BLaER1 treated with 17β-estradiol and CSF1 and Interleukin-3, amounts not matched to agents 10 nM and 100 nM (cell line): ENCODE measurements around the gene NR4A3.
A peak's percentile ranks its signal among the peaks of the same experiment; 100 is the strongest.

ENCODE experiments used
- H3K27ac ChIP-seq, 11 experiments: shearing (Covaris generic); formaldehyde crosslinking; 2 replicates each; pipeline ENCODE4 v1.8.1; 2022
- H3K27me3 ChIP-seq, 11 experiments: shearing (Covaris generic); formaldehyde crosslinking; 2 replicates each; pipeline ENCODE4 v1.8.1; 2022
- H3K36me3 ChIP-seq, 11 experiments: shearing (Covaris generic); formaldehyde crosslinking; 2 replicates each; pipeline ENCODE4 v1.8.1; 2022
- H3K4me1 ChIP-seq, 10 experiments: shearing (Covaris generic); formaldehyde crosslinking; 2 replicates each; pipeline ENCODE4 v1.8.1; 2022
- H3K4me2 ChIP-seq, 11 experiments: shearing (Covaris generic); formaldehyde crosslinking; 2 replicates each; pipeline ENCODE4 v1.8.1; 2022
- H3K4me3 ChIP-seq, 10 experiments: shearing (Covaris generic); formaldehyde crosslinking; 2 replicates each; pipeline ENCODE4 v1.8.1; 2022
- H3K9ac ChIP-seq, 11 experiments: shearing (Covaris generic); formaldehyde crosslinking; 2 replicates each; pipeline ENCODE4 v1.8.1; 2022
- H3K9me3 ChIP-seq, 11 experiments: shearing (Covaris generic); formaldehyde crosslinking; replicated peaks in 1 of 11; 2 replicates each; pipeline ENCODE4 v1.8.1; 2022
- H4K20me1 ChIP-seq, 11 experiments: shearing (Covaris generic); formaldehyde crosslinking; 2 replicates each; pipeline ENCODE4 v1.8.1; 2022
- Cebpa-rat ChIP-seq, 11 experiments: shearing (Covaris generic); IDR thresholded peaks; 2 replicates each; pipeline ENCODE4 v1.8.1; 2022

The NR4A3 gene

DNA sequence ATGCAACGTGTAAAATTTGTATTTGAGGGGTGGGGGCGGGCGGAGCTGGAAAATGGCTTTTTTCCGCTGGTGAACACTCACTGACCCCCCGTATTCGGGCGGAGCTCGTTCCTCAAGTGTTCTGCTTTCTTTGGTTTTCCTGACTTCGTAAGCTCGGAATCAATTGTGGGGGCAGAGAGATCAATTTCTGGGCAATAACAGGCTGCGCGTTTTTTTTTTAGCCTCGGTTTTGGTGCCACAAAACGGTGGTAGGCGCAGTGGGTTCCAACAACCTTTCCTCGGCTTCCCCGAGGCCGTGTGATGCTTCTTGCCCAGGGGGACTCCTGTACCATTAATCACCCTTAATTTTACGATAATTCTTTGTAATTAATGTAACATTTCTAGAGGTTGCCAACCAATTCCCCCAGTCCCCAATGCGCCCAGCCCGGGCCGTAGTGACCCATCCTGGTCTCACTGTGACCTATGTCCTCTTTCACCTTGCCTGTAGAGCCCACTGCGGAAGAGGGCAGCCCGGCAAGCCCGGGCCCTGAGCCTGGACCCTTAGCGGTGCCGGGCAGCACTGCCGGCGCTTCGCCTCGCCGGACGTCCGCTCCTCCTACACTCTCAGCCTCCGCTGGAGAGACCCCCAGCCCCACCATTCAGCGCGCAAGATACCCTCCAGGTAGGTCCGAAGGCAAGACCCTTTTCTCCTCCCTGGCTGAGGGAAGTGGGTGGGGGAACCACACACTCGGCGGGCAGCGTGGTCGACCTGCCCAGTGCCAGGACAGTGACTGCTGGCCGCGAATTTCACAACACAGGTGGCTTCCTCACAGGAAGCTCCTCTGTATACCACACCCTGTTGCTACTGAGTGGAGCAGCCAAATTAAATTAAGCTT, 3.7 kb downstream of the NR4A3 start:
- H3K4me2 ChIP-seq = peak overlapping the region; percentile 94 to 100 (median 99)
- H3K4me3 ChIP-seq = peak overlapping the region; percentile 65 to 87 (median 78)
- H3K36me3 ChIP-seq = no peaks in the 10 kb centered on the region
- H4K20me1 ChIP-seq = peaks cover 0 to 45% (median 36%) of the 10 kb centered on the region in 11 experiments; a peak in 19 of 22 replicates
- no peaks in the 10 kb centered on the region for H3K9me3 ChIP-seq
- peak overlapping the region in 2 of 11 experiments; percentile 63; a peak in 2 of 22 replicates for H3K9ac ChIP-seq
- H3K4me1 ChIP-seq = peaks cover 16 to 49% (median 40%) of the 10 kb centered on the region in 10 experiments; a peak in 19 of 20 replicates
- no peak for TF ChIP-seq Cebpa-rat (IDR thresholded peaks at IDR 0.05)
- peaks cover 55 to 81% (median 78%) of the 10 kb centered on the region in 11 experiments for H3K27me3 ChIP-seq
- H3K27ac ChIP-seq = no peak overlapping the region

DNA sequence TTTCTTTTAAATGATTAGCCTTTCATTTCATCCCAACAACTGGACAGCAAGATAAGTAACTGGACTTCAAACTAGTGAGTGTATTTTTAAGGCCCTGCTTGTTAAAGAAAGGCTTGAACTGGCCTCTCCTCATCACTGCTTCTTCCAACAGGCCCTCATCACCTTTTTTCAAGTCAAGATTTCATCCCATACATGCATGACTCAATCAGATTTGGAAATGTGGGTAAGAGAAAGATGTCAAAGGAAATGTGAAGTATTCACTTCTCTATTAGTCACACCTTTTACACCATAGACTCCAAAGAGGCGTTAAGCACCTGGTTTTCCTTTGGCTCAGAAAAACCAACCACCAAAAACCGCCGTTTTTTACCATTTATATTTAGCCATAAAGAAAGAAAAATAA, 4.9 kb downstream of the NR4A3 start:
- Histone ChIP-seq H3K9ac (no peak overlapping the region), H3K27ac (no peak overlapping the region), H3K9me3 (no peaks in the 10 kb centered on the region), H3K4me2 (no peak overlapping the region), H3K4me3 (no peak overlapping the region), H3K27me3 (peaks cover 60 to 85% (median 79%) of the 10 kb centered on the region in 11 experiments), H4K20me1 (peaks cover 0 to 43% (median 36%) of the 10 kb centered on the region in 11 experiments; a peak in 19 of 22 replicates), H3K4me1 (peaks cover 16 to 40% (median 38%) of the 10 kb centered on the region in 10 experiments; a peak in 19 of 20 replicates), H3K36me3 (no peaks in the 10 kb centered on the region)
- TF ChIP-seq Cebpa-rat (IDR thresholded peaks at IDR 0.05) = no peak

DNA sequence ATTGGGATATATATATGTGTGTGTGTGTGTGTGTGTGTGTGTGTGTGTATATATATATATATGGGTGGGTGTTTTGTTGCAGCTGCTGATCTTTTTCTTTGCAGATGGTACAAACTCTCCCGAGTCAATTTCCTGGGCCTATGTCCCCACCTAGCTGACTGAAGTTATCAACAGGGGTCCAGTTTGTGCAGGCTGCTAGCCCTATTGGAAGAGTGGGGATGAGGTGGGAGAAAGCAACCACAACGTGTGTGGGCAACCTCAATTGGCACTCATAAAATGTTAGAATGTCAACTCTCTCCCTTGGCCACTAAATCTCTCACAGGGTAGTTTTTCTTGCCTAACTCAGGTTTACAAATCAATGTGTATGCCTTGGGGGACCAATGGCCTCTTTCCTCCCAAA, 5.6 kb downstream of the NR4A3 start:
- peaks cover 59 to 80% (median 75%) of the 10 kb centered on the region in 11 experiments for H3K27me3 ChIP-seq
- H3K9ac ChIP-seq = no peak overlapping the region

DNA sequence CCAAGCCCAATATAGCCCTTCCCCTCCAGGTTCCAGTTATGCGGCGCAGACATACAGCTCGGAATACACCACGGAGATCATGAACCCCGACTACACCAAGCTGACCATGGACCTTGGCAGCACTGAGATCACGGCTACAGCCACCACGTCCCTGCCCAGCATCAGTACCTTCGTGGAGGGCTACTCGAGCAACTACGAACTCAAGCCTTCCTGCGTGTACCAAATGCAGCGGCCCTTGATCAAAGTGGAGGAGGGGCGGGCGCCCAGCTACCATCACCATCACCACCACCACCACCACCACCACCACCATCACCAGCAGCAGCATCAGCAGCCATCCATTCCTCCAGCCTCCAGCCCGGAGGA, 6.3 kb downstream of the NR4A3 start:
- Histone ChIP-seq H3K36me3 (no peaks in the 10 kb centered on the region), H3K4me2 (no peak overlapping the region), H3K9ac (no peak overlapping the region), H3K27ac (no peak overlapping the region), H4K20me1 (peaks cover 0 to 33% (median 28%) of the 10 kb centered on the region in 11 experiments; a peak in 19 of 22 replicates), H3K4me3 (no peak overlapping the region), H3K9me3 (no peaks in the 10 kb centered on the region), H3K27me3 (peaks cover 51 to 73% (median 67%) of the 10 kb centered on the region in 11 experiments), H3K4me1 (peaks cover 16 to 30% (median 27%) of the 10 kb centered on the region in 10 experiments; a peak in 19 of 20 replicates)
- TF ChIP-seq Cebpa-rat (IDR thresholded peaks at IDR 0.05) = no peak

More for the DNA sequence above, 5.6 kb downstream of the NR4A3 start:
- H3K27ac ChIP-seq = no peak overlapping the region
- peaks cover 16 to 38% (median 35%) of the 10 kb centered on the region in 10 experiments; a peak in 19 of 20 replicates for H3K4me1 ChIP-seq
- H4K20me1 ChIP-seq = peaks cover 0 to 40% (median 36%) of the 10 kb centered on the region in 11 experiments; a peak in 19 of 22 replicates
- H3K4me3 ChIP-seq = no peak overlapping the region
- H3K4me2 ChIP-seq = no peak overlapping the region
- H3K9me3 ChIP-seq = no peaks in the 10 kb centered on the region
- no peaks in the 10 kb centered on the region for H3K36me3 ChIP-seq
- TF ChIP-seq Cebpa-rat (IDR thresholded peaks at IDR 0.05) = no peak

GRCh38 chr9:99828417-99829176, 6.9 kb downstream of the NR4A3 start:
- Histone ChIP-seq H3K4me3 (no peak overlapping the region), H3K4me1 (peaks cover 16 to 24% (median 22%) of the 10 kb centered on the region in 10 experiments; a peak in 19 of 20 replicates), H3K27ac (no peak overlapping the region), H3K36me3 (no peaks in the 10 kb centered on the region), H4K20me1 (peaks cover 0 to 29% (median 23%) of the 10 kb centered on the region in 11 experiments; a peak in 19 of 22 replicates), H3K27me3 (peaks cover 45 to 67% (median 61%) of the 10 kb centered on the region in 11 experiments), H3K4me2 (no peak overlapping the region), H3K9ac (no peak overlapping the region), H3K9me3 (no peaks in the 10 kb centered on the region)
- no peak for TF ChIP-seq Cebpa-rat (IDR thresholded peaks at IDR 0.05)

DNA sequence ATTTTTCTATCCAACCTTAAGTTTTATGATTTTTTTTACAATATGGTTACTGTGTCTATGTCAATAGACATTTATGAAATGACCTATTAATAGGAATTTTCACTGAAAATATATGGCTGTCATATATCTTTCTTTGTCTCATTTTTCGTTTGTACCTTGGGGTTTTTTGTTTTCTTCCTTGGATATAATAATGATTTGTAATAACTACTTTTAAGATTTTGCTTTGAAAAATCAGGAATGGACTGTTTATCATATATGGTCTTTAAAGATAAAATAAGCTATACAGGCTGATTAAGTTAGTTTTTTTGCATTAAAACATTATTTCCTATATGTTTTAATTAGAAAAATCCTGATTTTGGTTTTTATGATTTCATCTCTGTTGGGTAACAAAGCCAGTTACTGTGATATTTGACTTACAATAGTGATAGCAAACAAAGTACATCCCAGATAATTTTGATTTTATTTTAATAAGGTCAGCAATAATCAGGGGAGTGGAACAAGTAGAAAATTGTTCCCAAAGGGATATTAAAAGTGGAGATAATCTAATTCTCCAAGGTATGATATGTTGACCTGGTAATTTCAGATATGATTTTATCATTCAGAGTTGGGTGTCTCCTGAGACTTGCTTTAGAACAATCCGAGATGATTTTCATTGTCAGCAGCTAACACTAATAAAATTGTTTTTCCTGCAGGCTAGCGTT, 10.3 kb downstream of the NR4A3 start:
- peaks cover 0 to 3% (median 0%) of the 10 kb centered on the region in 11 experiments; a peak in 2 of 22 replicates for H4K20me1 ChIP-seq
- H3K9me3 ChIP-seq = no peaks in the 10 kb centered on the region
- H3K36me3 ChIP-seq = no peaks in the 10 kb centered on the region
- H3K27me3 ChIP-seq = peaks cover 11 to 33% (median 27%) of the 10 kb centered on the region in 11 experiments
- no peak overlapping the region for H3K27ac ChIP-seq
- H3K9ac ChIP-seq = no peak overlapping the region
- no peaks in the 10 kb centered on the region for H3K4me1 ChIP-seq
- H3K4me3 ChIP-seq = no peak overlapping the region
- H3K4me2 ChIP-seq = no peak overlapping the region
- no peak for TF ChIP-seq Cebpa-rat (IDR thresholded peaks at IDR 0.05)

DNA sequence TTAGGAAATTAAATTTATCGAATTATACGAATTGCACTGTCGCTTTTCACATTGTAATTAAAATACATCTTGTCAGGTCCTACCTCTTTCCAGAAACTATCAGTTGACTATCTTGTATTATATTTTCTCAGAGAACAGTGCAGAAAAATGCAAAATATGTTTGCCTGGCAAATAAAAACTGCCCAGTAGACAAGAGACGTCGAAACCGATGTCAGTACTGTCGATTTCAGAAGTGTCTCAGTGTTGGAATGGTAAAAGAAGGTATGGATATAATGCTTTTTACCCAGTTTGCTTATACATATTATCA, 10.8 kb downstream of the NR4A3 start:
- no peaks in the 10 kb centered on the region for H3K36me3 ChIP-seq
- H3K27me3 ChIP-seq = peaks cover 6 to 28% (median 22%) of the 10 kb centered on the region in 11 experiments
- H3K4me3 ChIP-seq = no peak overlapping the region
- H3K4me1 ChIP-seq = no peaks in the 10 kb centered on the region
- H3K9ac ChIP-seq = no peak overlapping the region
- H3K27ac ChIP-seq = no peak overlapping the region
- TF ChIP-seq Cebpa-rat (IDR thresholded peaks at IDR 0.05) = no peak
- no peaks in the 10 kb centered on the region for H3K9me3 ChIP-seq
- H3K4me2 ChIP-seq = no peak overlapping the region
- H4K20me1 ChIP-seq = peaks cover 0 to 3% (median 0%) of the 10 kb centered on the region in 11 experiments; a peak in 2 of 22 replicates

- Histone ChIP-seq H3K9me3 (no peaks in the 10 kb centered on the region), H3K36me3 (no peaks in the 10 kb centered on the region), H3K4me3 (no peak overlapping the region), H3K4me2 (no peak overlapping the region), H3K27me3 (peaks cover 0 to 16% (median 10%) of the 10 kb centered on the region in 11 experiments; a peak in 17 of 22 replicates), H3K4me1 (no peaks in the 10 kb centered on the region), H3K9ac (no peak overlapping the region), H4K20me1 (no peaks in the 10 kb centered on the region), H3K27ac (no peak overlapping the region)
- TF ChIP-seq Cebpa-rat (IDR thresholded peaks at IDR 0.05) = no peak
Observed at GRCh38 chr9:99833735-99834134, 12.1 kb downstream of the NR4A3 start.
